Stimulated activated CD8-positive, alpha-beta memory T cell treated with anti-CD3 and anti-CD28 coated beads, Interleukin-7, amount 100 ng/mL, for 1 hour (primary cell): ENCODE results near the gene ADCY2.

ENCODE experiments used
- DNase-seq, 2 donors: peaks; one replicate each; pipeline ENCODE4 v3.0.0-alpha.2; 2020; ENCODE audit warnings: low read depth in 2 of 2

Gene ADCY2

DNA sequence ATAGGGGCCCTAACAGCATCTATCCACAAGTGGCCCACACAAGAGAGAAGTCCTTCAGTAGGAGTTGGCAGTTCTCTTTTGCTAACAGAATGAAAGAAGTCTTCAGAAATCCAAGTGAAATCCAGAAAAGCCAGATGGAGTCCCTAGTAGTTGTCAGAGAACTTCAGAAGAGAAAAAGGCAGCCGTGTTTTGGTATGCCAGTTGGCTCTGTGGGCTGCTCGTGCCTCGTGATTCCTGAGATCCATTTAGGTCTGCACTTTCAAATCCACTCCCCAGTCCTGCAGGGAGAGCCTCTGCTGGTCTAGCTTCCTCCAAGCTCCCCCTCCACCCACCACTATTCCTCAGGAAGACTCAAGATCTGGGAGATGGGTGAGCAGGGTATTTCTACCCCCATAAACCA lies 386.0 kb downstream of the ADCY2 start:
- DNase-seq = no peak

DNA sequence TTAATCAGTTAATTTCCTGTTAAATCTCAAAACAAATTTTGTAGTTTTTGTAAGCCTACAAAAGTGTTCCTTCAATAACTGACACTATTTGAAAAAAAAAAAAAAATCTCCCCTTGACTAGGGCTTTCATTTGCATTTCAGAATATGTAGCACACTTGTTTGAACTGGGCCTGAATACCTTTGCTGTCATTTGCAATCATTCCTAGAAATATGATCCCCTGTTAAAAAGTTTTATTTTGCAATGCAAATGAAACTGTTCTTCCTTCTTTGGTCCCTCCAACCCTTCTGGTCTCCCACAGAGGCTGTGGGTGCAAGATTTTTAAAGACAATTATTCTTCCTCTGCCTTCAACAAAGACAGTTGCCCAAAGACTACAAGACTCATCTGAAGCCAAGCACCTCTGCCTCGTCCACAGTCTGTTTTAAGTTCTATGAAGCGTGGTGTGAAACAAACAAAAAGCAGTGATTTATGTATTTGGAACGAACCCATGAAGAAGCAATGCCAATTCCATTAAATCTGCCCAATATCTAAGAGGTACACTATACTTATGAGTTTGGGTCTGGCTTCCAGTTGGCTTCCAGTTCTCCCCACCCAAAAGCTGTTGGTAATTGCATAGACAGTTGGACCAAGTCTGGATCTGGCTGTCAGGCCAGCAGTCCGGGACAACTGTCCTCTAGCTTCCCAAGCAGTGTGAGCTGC lies 388.9 kb downstream of the ADCY2 start:
- no peak for DNase-seq

GRCh38 chr5:7787770-7788169 lies 391.8 kb downstream of the ADCY2 start:
- no peak for DNase-seq

GRCh38 chr5:7789567-7789966 lies 393.6 kb downstream of the ADCY2 start:
- no peak for DNase-seq

- DNase-seq = no peak
Measured at GRCh38 chr5:7793895-7794294, 398.0 kb downstream of the ADCY2 start.

- DNase-seq = no peak
Measured at GRCh38 chr5:7794311-7794710, 398.4 kb downstream of the ADCY2 start.

DNA sequence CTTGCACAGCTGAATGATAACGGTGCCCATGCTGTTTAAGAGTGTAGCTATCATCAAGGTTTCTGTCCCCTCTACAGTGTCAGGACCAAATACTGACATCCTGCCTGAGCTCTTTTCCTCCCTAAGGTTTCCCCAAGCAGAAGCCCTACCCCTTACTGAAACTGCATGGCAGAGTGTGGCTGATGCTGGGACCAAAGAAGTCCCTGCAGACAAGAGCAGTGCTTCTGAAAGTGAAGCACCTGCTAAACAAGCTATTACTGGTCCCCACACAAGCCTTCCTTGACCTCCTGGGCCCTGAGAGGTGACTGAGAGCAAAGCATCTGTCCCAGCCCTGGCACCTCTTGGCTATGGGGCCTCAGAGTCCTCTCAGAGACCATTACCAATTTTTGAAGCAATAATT lies 398.9 kb downstream of the ADCY2 start:
- no peak for DNase-seq

DNA sequence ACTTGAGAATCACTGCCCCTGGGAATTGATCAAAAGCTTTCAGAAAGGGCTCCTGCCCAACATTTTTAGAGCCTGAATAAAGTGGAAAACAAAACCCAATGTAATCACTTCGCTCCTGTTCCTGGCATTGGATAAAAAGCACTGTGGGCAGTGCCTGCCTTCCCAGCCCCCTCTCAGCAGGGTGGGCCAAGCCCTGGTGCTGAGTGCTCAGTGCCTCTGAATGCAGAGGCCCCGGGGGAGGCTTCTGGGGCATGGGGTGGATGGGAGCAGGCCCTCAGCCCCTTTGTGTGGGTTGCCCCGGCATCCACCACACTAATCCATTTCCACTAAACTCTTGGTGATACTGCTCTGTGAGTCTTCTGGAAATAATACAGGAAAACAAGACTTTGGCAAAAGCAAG lies 399.4 kb downstream of the ADCY2 start:
- no peak for DNase-seq

DNA sequence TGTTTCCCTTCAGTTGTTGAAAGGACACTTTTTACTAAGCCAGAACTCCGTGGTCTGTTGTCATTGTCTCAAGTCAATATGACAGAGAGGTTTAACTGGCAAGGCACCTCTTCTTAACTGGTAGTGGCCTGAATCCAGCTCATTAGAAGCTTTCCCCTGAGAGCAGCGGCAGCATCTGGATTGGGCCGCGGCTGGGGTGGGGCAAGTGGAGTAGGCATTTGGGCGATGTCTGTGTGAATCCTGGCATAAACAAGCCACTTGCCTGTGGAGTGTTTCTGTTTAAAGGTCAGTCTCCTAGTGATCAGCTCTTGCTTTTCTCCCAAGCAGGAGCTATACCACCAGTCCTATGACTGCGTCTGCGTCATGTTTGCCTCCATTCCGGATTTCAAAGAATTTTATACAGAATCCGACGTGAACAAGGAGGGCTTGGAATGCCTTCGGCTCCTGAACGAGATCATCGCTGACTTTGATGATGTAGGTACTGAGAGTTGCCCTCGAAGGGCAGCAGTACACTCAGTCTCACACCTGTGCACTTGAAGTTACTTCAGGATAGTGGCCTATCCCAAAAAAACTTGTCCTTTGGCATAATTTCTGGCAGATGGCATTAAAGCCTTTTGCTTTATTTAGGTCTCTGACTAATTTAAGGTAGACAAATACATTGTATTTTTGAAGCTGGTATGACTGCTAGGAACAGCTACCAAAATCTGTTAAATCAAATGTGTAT lies 406.1 kb downstream of the ADCY2 start:
- no peak for DNase-seq

- no peak for DNase-seq
Measured at GRCh38 chr5:7802855-7803254, 406.9 kb downstream of the ADCY2 start.

DNA sequence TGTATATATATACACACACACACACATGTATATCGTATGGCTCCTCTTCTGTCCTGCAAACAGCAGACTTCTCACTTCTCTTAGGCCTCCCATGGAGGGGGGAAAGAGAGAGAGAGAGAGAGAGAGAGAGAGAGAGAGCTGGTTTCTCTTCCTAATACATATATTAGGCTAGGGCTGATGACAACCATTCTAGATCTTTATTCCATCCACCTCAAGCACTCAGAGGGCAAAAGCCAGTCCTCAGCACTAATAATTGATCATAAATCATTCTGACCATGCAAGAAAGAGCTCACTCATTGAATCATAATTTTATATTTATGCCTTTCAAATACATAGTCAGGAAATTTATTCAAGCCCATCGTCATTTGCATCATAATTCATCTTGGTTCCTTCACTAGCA lies 408.0 kb downstream of the ADCY2 start:
- no peak for DNase-seq

DNA sequence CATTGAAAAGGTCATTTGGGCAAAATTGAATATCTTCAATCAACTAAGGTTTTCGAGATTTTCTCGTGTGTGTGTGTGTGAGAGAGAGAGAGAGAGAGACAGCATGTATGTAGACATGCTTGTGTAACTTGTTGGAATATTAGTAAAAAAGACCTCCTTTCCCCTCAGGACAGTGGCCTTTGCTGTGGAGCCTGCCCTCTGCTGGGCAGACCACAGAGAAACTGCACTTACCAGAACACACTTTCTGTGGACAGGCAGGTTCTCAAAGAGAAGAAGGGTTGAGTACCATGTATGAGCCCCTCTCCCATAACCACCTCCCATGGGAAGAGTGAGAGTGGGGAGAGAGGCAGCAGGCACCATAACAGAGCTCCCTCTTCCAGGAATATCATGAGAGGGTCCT lies 409.4 kb downstream of the ADCY2 start:
- no peak for DNase-seq

- no peak for DNase-seq
Measured at GRCh38 chr5:7808998-7809397, 413.1 kb downstream of the ADCY2 start.

DNA sequence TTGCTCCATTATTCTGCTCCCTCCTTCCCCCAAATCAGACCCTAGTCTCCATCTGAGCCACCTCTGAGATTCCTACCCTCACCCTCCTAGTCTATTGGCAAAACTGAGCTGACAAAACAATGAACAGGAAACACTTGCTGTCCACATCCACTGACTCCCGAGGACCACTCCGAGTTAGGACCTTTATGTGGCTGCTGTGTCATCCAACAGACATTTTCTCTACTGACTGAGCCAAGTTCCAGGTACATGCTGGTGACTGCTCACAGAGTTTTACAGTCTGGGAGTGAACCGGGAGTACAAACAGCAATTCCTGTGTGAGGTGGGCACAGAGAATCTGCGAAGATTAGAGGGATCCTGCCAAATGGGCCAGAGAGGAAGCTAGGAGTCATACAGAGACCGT lies 415.8 kb downstream of the ADCY2 start:
- no peak for DNase-seq

GRCh38 chr5:7813007-7813406 lies 417.1 kb downstream of the ADCY2 start:
- DNase-seq = no peak

- DNase-seq = no peak
Measured at GRCh38 chr5:7813576-7813975, 417.6 kb downstream of the ADCY2 start.

- no peak for DNase-seq
Measured at GRCh38 chr5:7814816-7815215, 418.9 kb downstream of the ADCY2 start.

DNA sequence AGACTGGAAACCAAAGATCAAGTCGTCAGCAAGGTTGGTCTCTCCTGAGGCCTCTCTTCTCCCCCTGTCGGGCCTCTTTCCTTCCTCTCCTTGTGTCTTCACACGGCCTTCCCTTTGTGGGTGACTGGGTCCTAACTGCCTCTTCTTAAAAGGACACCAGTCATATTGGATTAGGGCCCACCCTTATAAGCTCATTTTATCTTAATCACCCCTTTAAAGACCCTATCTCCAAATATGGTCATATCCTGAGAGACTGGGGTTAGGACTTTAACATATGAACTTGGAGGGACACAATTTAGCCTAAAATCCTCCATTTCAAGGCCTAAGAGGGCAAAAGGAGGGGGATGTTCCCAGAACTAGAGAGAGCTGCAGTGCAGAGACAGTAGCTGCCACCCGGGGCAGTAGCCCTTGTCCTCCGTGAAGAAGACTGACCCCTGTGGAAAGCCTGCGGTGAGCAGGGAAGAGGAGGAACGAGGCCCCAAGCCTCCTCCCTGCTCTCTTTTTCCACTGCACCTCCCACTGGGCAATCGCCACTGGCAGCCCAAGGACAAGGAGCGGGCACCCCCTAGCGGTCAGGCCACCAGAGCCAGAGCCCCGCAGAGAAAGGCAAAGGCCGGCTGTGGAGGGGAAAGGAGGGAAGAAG lies 420.1 kb downstream of the ADCY2 start:
- DNase-seq = peak; percentile 5 to 36

GRCh38 chr5:7816535-7816901 lies 420.6 kb downstream of the ADCY2 start:
- no peak for DNase-seq

GRCh38 chr5:7822449-7822848 lies 426.5 kb downstream of the ADCY2 start:
- DNase-seq = no peak

GRCh38 chr5:7823594-7823993 lies 427.7 kb downstream of the ADCY2 start:
- DNase-seq = no peak

DNA sequence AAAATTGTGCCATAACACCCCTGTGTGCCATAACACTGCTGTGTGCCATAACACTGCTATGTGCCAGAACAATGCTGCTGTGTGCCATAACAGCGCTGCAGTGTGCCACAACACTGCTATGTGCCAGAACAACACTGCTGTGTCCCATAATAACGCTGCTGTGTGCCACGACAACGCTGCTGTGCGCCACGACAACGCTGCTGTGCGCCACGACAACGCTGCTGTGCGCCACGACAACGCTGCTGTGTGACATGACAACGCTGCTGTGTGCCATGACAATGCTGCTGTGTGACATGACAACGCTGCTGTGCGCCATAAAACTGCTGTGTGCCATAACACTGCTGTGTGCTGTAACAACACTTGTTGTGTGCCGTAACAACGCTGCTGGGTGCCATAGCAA lies 429.1 kb downstream of the ADCY2 start:
- no peak for DNase-seq

DNA sequence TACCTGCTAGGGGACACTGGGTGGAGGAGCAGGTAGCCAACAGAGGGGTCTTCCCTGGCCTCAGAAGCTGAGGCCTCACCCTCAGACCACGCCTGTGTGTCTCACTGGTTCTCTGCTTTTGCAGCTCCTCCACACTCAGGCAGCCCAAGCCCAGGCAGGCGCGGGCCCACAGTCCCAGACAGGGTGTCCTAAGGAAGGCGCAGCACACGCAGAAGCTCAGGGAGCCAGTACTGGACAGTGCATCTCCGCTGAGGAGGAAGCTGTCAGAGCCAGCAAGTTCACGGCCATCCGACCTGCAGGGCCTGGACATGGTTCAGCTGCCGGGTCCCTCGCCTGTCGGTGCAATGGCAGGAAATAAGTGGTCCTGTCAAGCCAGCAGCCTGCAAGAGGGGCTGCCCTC lies 429.7 kb downstream of the ADCY2 start:
- no peak for DNase-seq
